ENCODE data around the gene BORCS5.

The BORCS5 gene

GRCh38 chr12:12483438-12483837, 126.6 kb downstream of the BORCS5 start:
- TF ChIP-seq TSHZ2 (CRISPR knock-in tag; IDR thresholded peaks at IDR 0.05) = no peak
- TF ChIP-seq CREB5 (CRISPR knock-in tag; IDR thresholded peaks at IDR 0.05; ENCODE audit: low read depth) = no peak
- no peak for TF ChIP-seq ZNF70 (CRISPR knock-in tag; IDR thresholded peaks at IDR 0.05)
- TF ChIP-seq TCF4 (CRISPR knock-in tag; IDR thresholded peaks at IDR 0.05; ENCODE audit: borderline replicate concordance) = no peak
- TF ChIP-seq ZC3H10 (CRISPR knock-in tag; IDR thresholded peaks at IDR 0.05) = no peak
- no peak for TF ChIP-seq PPARA (CRISPR knock-in tag; IDR thresholded peaks at IDR 0.05; ENCODE audit: borderline replicate concordance)
- TF ChIP-seq PATZ1 (CRISPR knock-in tag; IDR thresholded peaks at IDR 0.05; ENCODE audit: borderline replicate concordance) = no peak
- no peak for TF ChIP-seq POU6F1 (CRISPR knock-in tag; IDR thresholded peaks at IDR 0.05; ENCODE audit: borderline replicate concordance, low read depth)
- no peak for TF ChIP-seq ZNF8 (CRISPR knock-in tag; IDR thresholded peaks at IDR 0.05)
- no peak for ATAC-seq

- no peak for ATAC-seq
Observed at GRCh38 chr12:12486661-12487240, 129.9 kb downstream of the BORCS5 start.

GRCh38 chr12:12487490-12487889, 130.6 kb downstream of the BORCS5 start:
- TF ChIP-seq PPARA (CRISPR knock-in tag; IDR thresholded peaks at IDR 0.05; ENCODE audit: borderline replicate concordance) (no peak), GLIS3 (CRISPR knock-in tag; IDR thresholded peaks at IDR 0.05) (no peak), PATZ1 (CRISPR knock-in tag; IDR thresholded peaks at IDR 0.05; ENCODE audit: borderline replicate concordance) (no peak), CREB5 (CRISPR knock-in tag; IDR thresholded peaks at IDR 0.05; ENCODE audit: low read depth) (no peak), ISL1 (CRISPR knock-in tag; IDR thresholded peaks at IDR 0.05) (no peak), CSDC2 (CRISPR knock-in tag; IDR thresholded peaks at IDR 0.05) (no peak), POU6F1 (CRISPR knock-in tag; IDR thresholded peaks at IDR 0.05; ENCODE audit: borderline replicate concordance, low read depth) (no peak), ZNF565 (CRISPR knock-in tag; conservative IDR thresholded peaks at IDR 0.05; ENCODE audit: low read depth) (no peak), ZFP3 (CRISPR knock-in tag; IDR thresholded peaks at IDR 0.05) (no peak), TCF4 (CRISPR knock-in tag; IDR thresholded peaks at IDR 0.05; ENCODE audit: borderline replicate concordance) (no peak)
- no peak for ATAC-seq

More at GRCh38 chr12:12486661-12487240, 129.9 kb downstream of the BORCS5 start:
- TF ChIP-seq SNAI2 (CRISPR knock-in tag; IDR thresholded peaks at IDR 0.05) (no peak), TOX (CRISPR knock-in tag; IDR thresholded peaks at IDR 0.05; ENCODE audit: borderline replicate concordance) (no peak), PATZ1 (CRISPR knock-in tag; IDR thresholded peaks at IDR 0.05; ENCODE audit: borderline replicate concordance) (no peak), ZFP3 (CRISPR knock-in tag; IDR thresholded peaks at IDR 0.05) (no peak), PPARA (CRISPR knock-in tag; IDR thresholded peaks at IDR 0.05; ENCODE audit: borderline replicate concordance) (no peak)

Data from SK-N-SH treated with all-trans-retinoic acid at 6 μM for 48 hours (cell line).